HS-5 (cell line): ENCODE results near the gene OTUB1.

Experiments
- DNase-seq: peaks from one replicate; pipeline ENCODE4 v3.0.0-alpha.2; 2012; ENCODE audit warnings: low read depth

OTUB1 gene

GRCh38 chr11:63974259-63975143 is 11.7 kb upstream of the OTUB1 start, which contains the start of gene COX8A:
TSS of gene COX8A (plus strand) at chr11:63974620. CDS start at chr11:63974681, 61 bp downstream.
- peak; percentile 99 for DNase-seq

- DNase-seq = no peak
Observed at GRCh38 chr11:63978551-63979239, 7.5 kb upstream of the OTUB1 start.

DNA sequence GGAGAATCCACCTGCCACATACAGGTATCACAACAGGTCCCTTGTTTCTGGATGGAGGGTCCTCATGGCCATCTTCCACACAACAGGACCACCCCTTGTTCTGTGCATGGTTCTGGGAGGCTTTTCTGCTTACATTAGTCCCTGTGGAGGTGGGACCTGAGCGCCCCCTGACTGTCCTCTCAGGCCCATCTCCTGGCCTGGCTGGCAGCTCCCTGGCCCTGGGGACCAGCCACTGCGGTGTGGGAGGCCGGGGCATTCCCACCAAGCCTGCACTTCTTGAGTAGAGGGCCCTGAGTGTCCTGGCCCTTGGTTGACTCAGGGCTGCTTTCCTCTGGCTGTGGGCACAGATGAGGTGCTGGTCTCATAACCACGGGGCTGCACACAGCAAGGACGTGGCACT is 6.8 kb upstream of the OTUB1 start:
- no peak for DNase-seq

DNA sequence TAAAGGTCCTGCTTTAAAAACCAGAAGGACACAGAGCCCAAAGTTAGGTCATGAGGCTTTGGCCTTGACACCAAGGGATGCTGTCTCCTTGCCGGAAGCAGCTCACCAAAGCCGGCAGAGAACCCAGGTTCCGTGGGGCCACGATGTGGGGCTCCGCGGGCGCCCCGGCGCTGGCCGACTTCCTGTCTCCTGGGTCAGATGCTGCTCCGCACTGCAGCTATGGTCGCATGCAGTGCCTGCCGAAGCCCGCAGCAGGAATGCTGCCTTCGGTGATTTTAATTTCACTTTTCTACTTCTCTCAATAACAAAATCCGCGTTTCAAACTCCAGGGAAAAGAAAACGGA is 454 bp upstream of the OTUB1 start:
- no peak for DNase-seq

DNA sequence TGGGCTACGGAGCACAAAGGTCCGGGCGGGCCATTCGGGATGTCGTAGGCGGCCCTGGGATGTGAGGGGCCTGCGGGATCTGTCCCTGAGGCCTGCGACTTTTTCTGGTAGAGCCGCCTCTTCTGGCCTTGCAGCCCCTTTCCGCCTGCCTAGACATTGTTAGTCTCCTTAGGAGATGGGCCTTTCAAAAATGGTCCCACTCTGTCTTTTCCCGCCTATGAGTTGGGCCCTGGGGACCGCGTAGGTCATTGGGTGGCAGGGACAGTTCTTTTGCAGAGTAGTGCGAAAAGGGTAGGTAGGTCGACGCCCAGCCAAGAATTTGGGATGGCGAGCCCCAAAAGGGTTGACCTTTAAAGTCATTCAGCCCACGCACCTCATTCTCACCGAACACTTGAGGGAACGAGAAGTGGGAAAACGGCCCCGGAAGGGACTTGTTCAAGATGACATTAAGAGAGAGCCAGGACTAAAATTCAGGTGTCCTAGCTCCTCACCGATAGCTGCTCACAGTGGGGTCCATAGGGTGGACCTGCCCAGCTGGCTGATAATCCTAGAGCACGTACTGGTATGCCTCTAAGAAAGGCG is 785 bp downstream of the OTUB1 start:
- no peak for DNase-seq

- no peak for DNase-seq
Observed at GRCh38 chr11:63991558-63991957, 5.3 kb downstream of the OTUB1 start.

DNA sequence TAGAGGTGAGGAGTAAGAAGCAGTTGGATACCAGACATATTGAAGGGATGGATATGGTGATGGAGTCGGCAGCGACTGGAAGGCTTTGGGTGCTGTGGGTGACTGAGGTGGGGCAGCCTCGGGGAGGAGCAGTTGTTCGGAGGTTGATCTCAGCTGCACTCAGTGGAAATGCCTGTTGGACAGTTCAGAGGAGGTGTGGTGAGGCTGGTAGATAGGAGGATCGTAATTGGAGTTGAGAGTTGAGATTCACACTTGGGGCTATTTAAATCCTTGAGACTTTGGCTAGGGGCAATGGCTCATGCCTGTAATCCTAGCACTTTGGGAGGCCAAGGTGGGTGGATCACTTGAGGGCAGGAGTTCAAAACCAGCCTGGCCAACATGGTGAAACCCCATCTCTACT is 6.9 kb downstream of the OTUB1 start:
- no peak for DNase-seq

GRCh38 chr11:63993993-63994392 is 7.8 kb downstream of the OTUB1 start:
- no peak for DNase-seq

- no peak for DNase-seq
Observed at GRCh38 chr11:63996512-63996911, 10.3 kb downstream of the OTUB1 start.

DNA sequence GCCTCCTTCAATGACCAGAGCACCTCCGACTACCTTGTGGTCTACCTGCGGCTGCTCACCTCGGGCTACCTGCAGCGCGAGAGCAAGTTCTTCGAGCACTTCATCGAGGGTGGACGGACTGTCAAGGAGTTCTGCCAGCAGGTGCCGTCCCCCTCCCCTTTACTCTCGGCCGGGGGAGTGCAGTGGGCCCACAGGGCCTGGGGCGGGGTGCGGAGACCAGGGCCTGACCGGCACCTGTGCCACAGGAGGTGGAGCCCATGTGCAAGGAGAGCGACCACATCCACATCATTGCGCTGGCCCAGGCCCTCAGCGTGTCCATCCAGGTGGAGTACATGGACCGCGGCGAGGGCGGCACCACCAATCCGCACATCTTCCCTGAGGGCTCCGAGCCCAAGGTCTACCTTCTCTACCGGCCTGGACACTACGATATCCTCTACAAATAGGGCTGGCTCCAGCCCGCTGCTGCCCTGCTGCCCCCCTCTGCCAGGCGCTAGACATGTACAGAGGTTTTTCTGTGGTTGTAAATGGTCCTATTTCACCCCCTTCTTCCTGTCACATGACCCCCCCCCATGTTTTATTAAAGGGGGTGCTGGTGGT is 11.0 kb downstream of the OTUB1 start:
- DNase-seq = no peak

DNA sequence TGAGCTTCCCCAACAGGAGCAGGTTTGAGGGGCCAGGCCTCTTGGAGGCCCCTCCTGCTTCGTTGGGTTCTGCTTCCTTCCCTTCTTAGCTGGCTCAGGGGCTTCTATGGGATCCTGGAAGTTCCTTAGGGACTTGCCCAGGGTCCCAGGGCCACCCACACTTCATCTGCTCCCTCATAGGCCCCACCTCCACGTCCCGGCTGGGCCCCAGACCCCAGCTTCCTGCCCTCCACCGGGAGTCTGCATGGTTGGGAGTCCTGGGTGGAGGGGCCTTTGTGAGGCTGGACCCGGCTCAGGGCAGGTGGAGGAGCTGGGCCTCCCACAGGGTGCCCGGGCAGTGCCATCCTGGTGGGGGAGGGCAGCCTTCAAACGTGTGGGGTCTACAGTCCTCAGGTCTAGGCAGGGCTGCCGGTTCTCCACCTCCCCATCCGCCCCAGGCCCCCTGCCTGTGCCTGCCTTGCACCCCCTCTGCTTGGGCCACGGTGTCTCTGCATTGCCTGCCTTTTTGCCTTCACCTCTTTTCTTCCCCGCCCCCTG is 11.6 kb downstream of the OTUB1 start:
- DNase-seq = no peak

DNA sequence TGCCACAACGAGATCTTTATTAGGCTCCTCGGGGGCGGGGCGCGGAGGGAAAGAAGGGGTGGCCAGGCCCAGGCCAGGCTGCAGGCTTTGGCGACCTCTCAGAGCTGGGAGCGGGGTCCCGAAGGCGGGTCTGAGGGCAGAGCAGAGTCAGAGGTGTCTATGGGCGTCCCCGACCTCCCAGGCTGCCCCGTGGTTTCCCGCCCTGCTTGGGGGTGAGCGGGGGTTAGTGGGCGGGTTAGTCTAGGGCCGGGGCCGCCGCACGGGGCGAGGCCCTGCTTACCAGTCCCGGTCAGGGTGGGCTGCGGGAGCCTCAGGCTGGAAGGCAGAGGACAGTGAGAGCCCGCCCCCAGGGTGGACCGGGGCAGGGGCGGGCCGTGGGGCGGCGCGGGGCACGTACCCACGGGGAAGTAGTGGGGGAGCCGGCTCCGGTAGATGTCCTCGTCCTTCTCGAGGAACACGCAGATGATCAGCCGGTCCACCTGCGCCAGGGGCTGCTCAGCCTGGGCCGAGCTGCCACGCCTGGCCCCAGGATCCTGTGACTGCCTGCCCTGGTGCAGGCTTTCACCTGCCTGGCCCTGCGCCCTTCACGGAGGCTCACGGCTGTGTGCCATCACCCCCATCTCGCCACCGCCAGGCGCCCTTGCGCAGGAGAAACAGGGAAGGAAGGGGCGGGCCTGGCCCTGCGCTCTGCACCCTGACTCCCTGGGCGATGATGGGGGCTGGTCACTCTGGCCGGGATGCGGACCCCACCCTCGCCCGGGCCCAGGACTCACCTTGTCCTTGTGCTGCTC is 12.5 kb downstream of the OTUB1 start:
- DNase-seq = no peak

GRCh38 chr11:63999349-64000025 is 13.2 kb downstream of the OTUB1 start:
- no peak for DNase-seq

GRCh38 chr11:64000026-64000739 is 13.9 kb downstream of the OTUB1 start:
- no peak for DNase-seq

DNA sequence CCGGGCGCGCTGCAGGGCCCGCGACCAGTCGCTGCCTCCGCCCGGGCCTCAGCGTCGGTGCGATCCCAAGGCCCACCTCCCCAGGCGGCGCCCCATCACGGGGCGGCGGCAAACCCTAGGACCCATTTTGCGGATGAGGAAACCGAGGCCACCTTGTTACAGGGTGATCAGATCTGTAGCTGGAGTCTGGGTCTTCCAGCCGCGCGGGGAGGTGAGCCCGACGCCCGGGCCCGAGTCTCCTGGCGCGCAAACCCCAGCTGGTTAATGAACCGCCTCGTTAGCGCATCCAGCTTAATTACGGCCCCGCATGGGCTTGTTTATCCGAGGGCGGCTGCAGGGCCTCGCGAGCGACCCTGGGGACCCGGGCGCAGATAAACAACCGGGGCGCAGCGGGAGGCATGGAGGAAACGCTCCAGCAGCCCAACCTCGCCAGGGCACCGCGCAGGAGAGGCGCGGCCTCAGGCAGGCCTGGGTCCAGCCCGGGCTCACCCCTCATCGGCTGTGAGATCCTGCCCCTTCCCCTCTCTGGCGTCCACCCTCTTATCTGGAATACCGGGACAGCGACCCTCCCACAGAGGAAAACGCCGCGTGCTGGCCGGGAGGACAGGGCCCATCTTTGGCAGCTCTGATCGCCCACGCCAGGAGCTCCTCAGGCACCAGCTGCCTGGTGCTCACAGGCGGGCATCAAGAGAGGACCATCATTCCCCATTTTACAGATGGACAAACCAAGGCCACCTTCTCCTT is 14.7 kb downstream of the OTUB1 start:
- DNase-seq = no peak

GRCh38 chr11:64001484-64002420 is 15.5 kb downstream of the OTUB1 start:
- DNase-seq = no peak

DNA sequence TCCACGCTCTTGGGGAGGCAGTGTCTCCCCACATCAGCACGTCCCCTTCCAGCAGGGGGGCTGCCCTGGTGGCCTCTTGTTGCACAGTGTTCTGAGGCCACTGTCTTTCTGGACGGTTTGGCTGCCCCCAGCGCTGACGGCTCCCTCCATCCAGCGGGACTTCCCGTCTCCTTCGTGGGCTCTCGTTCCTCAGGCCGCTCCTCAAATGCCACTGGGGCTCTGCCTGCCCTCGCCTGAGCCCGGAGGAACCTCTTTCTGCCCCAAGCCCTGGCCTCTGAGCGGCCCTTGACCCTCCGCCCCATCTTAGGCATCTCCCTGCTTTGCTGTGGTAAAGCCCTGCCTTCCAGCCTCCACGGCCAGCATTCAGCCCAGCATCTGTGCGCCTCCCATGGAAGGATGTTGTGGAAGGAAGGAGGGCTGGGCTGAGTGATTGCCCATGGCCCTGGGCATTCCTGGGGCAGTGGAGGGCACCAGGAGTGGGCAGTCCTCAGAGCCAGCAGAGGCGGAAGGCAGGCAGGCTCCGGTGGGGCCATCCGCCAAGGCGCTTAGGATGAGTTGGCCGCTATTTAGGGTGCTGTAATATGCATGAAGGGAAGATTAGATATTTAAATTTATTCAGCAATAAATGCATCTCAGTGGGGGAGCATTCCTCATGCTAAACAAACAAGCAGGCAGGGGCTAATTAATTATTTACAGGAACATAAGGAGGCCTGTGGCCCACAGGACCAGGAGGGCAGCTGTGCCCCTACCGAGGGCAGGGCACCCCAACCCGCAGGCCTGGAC is 17.8 kb downstream of the OTUB1 start:
- no peak for DNase-seq

DNA sequence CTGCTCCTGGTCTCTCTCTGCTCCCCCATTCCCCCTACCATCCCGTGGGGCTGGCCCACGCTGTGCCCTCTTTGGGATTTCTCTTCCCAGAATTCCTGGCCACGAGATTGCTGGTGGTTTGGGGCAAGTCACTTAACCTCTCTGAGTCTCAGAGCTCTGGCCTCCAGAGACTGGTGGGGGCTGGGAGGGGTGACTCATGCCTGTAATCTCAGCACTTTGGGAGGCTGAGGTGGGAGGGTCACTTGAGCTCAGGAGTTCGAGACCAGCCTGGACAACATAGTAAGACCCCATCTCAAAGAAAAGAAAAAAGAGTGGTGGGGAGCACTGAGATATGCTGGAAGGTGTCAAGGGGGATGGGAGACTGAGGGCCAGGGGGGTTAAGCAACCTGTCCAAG is 18.3 kb downstream of the OTUB1 start:
- no peak for DNase-seq
